ENCODE data around the gene GNB4. TPM values are rescaled to one million over a fixed set of nuclear protein-coding genes. Genes with fewer than 3 reads are reported as not detected.
A peak's percentile ranks its signal among the peaks of the same experiment; 100 is the strongest.

The GNB4 gene
- total and polyA plus RNA-seq, 9 of the 15 experiments (the other 6 are each of a cell fraction or from before 2014, with no cell fraction given) = 6.8 to 36.7 (median 21.4) TPM

DNA sequence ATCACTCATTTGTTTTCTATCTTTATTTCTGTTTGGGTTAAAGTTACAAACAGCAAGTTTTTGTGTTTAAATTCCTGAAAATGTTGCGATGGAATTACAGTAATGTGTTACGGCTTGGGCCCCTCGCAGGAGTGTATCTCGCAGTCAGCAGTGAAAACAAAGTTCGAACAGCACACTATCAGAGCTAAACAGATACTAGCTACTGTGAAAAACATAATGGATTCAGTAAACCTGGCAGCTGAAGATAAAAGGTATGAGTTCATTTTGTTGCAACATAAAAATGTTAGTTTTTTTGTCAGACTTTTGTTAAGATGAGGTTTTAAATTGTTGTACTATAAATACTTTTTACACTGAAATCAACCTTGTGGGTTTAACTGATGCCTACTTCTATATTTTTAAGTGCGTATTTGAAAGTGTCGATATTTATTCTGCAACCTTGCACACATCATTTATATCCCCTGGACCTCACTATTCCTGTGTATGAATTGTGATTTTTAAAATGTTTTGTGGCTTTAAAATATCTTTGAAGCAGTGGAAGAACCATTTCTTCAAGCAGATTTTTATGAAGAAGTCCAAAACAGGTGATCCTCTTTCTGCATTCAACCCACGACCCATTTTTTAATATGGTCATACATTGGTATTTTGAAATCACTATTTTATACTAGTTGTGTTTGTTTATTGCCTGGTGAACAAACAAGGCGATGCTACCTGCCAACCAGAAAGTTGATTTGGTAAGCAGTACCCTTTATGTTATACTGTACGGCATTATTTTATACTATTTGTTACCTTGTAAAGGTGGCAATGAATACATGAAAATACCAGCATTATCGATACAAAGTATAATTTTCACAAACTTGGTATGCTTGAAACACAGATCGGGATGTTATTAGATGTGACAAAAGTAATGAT lies 75.9 kb downstream of the GNB4 start (continued):
- TF ChIP-seq ZNF592 (IDR thresholded peaks at IDR 0.05) (peak; percentile 63; the same call in 1 of the 2 replicates), BCOR (IDR thresholded peaks at IDR 0.05) (peak; percentile 64), KLF1 (tag; IDR thresholded peaks at IDR 0.05) (no peak), STAG1 (CRISPR knock-in tag; IDR thresholded peaks at IDR 0.05; ENCODE audit: borderline replicate concordance) (no peak), ZNF668 (CRISPR knock-in tag; IDR thresholded peaks at IDR 0.05) (peak; percentile 59; the same call in 1 of the 2 replicates), STAT5A (IDR thresholded peaks at IDR 0.05; ENCODE audit: borderline replicate concordance, low read length) (peak; percentile 97), CEBPB (tag; IDR thresholded peaks at IDR 0.05) (peak; percentile 96), ZNF589 (CRISPR knock-in tag; IDR thresholded peaks at IDR 0.05; ENCODE audit: low read depth) (peak; percentile 49; the same call in 1 of the 2 replicates), RCOR1 (IDR thresholded peaks at IDR 0.05; ENCODE audit: borderline replicate concordance in 1 of 2, low read depth in 2 of 2, low read length in 2 of 2) (peak in 1 of 2 experiments; percentile 58; a peak in 1 of 4 replicates), NR2C1 (IDR thresholded peaks at IDR 0.05) (no peak; the same call in 1 of the 2 replicates), NR2C1 (tag; IDR thresholded peaks at IDR 0.05) (no peak), LCOR (CRISPR knock-in tag; IDR thresholded peaks at IDR 0.05) (no peak), ZMIZ1 (IDR thresholded peaks at IDR 0.05; ENCODE audit: low read depth in 2 of 2, low read length in 2 of 2) (peak in 1 of 2 experiments; percentile 97; a peak in 2 of 4 replicates), FUS (optimal IDR thresholded peaks at IDR 0.05; ENCODE audit: low read depth, low read length) (peak; percentile 49)
- TF ChIP-seq, protein P1, sequence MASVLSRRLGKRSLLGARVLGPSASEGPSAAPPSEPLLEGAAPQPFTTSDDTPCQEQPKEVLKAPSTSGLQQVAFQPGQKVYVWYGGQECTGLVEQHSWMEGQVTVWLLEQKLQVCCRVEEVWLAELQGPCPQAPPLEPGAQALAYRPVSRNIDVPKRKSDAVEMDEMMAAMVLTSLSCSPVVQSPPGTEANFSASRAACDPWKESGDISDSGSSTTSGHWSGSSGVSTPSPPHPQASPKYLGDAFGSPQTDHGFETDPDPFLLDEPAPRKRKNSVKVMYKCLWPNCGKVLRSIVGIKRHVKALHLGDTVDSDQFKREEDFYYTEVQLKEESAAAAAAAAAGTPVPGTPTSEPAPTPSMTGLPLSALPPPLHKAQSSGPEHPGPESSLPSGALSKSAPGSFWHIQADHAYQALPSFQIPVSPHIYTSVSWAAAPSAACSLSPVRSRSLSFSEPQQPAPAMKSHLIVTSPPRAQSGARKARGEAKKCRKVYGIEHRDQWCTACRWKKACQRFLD (CRISPR knock-in tag; IDR thresholded peaks at IDR 0.05) = peak; percentile 68; the same call in 1 of the 2 replicates
- TF ChIP-seq, protein P2, sequence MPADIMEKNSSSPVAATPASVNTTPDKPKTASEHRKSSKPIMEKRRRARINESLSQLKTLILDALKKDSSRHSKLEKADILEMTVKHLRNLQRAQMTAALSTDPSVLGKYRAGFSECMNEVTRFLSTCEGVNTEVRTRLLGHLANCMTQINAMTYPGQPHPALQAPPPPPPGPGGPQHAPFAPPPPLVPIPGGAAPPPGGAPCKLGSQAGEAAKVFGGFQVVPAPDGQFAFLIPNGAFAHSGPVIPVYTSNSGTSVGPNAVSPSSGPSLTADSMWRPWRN (IDR thresholded peaks at IDR 0.05; ENCODE audit: low read depth) = peak; percentile 52; the same call in 1 of the 2 replicates

Measured in K562 (cell line).